NCI-H2029 treated with DMSO at 0.1 percent for 48 hours (cell line): Measurements from ENCODE around the gene IL17D.
"Not testable (repeated sequence)": the region's sequence is repeated elsewhere in the genome, so short reads cannot be mapped to it uniquely, and the experiment has no call there.

Source experiments
- DNase-seq: peaks from one replicate; lab custom pipeline; 2025; lab: John Stamatoyannopoulos, UW

Gene IL17D

DNA sequence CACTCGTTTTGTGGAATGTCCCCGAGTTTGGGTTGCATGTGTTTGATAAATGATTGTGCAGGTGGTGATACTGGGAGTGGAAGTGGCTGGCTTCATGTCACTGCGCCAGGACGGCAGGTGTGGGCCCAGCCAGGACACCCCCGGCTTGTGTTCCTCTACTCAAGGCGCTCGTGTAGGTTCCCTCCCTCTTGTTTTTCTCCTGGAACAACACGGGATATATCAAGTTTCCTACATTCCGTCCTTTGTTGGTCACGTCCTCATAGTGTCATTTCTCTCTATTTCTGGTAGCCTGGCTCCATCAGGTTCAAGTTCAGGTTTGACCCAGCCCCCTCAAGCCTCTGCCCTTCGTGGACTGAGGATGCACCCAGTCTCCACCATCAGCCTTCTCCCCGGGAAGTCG, 16.3 kb downstream of the IL17D start:
- no peak for DNase-seq

DNA sequence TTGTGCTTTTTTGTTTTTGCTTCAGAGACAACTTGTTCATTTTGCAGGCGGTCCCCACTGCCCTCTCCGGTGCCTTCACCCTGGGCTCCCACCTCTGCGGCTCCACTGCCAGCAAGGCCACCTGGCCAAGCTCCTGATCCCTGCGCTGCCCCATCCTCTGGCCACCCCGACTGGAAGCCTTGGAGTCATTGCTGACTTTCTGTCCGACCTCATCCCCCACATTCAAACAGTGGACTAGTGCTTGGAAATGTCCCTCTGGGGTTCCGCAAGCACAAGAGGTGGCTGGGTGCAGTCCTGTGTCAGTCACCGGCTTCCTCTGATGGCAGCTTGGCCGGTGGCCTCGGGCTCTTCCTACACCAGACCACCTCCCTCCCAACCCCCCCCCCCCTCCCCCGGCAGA, 17.0 kb downstream of the IL17D start:
- DNase-seq = no peak

DNA sequence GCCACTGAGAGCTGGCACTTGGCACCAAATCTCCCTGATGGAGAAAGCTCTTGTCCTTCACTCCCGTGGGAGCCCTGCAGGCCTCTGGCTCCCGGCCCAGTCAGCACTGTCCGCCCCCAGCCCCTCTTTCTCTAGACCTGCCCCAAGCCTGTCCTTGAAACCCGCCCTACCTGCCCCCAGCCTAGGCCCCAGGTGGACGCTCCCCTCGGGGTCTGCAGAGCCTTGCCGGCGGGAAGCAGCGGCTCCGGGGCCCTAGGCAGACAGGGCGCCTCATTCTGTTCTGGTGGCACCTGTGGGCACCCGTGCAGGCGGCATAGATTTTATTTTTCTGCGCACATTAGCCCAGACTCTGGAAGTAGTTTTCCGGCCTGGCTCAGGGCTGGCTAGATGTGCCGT, 17.6 kb downstream of the IL17D start:
- no peak for DNase-seq

DNA sequence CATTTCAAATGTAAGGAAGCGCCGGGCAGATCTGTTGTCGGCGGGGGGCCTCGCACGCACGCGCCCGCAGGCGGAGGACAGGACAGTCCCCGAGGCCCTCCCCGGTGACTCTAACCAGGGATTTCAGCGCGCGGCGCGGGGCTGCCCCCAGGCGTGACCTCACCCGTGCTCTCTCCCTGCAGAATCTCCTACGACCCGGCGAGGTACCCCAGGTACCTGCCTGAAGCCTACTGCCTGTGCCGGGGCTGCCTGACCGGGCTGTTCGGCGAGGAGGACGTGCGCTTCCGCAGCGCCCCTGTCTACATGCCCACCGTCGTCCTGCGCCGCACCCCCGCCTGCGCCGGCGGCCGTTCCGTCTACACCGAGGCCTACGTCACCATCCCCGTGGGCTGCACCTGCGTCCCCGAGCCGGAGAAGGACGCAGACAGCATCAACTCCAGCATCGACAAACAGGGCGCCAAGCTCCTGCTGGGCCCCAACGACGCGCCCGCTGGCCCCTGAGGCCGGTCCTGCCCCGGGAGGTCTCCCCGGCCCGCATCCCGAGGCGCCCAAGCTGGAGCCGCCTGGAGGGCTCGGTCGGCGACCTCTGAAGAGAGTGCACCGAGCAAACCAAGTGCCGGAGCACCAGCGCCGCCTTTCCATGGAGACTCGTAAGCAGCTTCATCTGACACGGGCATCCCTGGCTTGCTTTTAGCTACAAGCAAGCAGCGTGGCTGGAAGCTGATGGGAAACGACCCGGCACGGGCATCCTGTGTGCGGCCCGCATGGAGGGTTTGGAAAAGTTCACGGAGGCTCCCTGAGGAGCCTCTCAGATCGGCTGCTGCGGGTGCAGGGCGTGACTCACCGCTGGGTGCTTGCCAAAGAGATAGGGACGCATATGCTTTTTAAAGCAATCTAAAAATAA, 18.2 kb downstream of the IL17D start:
- no peak for DNase-seq

DNA sequence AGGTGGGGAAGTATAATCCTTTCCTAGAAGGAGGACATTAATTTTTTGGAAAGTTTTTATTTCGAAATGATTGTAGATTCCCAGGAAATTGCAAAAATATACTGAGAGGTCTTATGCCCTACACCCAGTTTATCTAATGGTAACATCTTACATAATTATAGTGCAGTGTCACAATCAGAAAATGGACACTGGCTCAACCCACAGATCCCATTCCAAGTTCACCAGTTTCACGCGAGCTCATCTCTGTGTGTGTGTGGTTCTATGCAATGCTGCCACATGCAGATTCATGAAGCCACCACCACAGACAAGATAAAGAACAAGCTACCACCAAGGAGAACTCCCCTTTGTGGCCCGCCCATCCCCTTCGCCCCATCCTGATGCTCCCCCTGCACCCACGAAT, 24.4 kb downstream of the IL17D start:
- no peak for DNase-seq

DNA sequence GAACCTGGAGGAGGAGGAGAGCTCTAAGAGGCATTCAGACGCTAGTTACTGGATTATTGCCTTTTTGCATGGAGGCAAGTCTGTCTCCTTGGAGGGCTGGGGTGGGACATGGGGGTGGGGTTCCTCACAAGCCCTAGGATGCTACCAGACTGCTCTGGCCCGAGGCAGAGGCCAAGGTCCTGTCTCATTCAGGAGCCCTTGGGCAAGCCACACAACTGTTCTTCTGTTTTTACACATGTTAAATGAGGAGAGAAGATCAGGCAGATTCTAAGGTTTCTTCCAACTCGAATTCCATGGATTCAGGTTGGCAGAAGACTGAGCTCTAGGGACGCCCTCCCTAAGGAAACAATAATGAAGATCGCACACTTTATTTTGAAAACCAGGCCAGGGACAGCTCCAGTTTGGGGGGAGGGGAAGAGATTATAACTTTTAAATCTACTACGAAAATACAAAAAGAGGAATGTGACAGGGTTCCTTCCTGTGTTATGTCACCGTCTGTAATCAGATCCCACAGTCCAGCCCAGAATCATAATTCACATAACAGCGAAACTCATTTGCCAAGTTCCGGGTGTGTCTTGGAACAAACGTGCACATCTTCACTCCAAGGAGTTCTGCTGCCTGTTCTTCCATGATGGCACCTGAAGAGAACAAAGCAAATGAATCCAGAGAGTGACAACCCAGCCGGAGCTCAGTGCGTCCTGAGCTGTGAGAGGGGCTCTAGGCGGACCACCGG, 25.2 kb downstream of the IL17D start:
- DNase-seq = no peak

DNA sequence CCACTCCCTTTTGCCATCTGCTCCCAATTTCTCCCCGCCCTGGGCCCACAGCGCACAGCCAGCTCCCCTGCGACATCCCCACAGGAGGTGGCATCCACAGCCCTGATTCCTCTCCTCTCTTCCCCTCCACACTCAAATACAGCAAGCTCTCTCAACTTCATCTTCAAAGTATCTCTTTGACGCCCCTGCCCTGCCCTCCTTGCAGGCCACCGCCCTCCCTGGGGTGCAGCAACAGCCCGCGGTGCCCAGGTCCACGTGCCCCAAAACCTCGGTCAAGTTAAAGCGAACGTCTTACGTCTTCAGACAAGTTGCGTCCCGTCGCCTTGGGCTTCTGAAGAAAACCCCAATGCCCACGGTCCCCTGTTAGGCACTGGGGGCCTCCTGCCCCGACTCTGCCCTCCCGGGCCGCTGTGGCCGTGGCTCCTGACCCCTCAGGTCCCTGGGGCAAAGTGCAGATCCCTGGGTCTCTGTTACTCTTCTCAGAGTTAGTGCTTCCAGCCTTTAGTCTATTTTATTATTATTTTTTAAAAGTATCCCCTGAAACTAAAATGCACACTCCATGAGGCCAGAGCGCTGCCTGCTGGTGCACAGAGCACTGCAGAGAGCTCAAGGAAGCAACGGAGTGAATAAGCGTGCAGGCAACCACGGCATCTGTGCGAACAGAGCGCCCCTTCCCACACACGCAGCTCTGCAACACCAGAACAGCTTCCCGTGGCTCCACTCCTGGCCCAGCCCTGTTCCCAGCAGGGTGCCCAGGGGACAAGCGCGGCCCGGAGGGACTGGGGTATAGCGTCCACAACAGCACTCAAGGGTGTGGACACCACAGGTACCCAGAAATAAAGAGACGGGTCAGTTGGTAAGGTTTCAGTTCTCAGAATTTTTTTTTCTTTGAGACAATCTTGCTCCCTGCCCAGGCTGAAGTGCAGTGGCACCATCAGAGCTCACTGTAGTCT, 26.4 kb downstream of the IL17D start:
- DNase-seq = no peak

DNA sequence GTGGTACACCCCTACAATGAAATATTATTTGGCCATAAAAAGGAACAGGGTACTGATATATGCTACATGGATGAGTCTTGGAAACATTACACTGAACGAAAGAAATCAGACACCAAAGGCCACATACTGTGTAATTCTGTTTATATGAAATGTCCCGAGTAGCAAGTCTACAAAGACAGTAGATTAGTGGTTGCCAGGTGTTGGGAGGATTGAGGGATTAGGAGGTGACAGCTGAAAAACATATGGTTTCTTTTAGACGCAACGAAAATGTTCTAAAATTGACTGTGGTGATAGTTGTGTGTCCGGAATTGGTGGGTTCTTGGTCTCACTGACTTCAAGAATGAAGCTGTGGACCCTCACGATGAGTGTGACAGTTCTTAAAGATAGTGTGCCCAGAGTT, 35.1 kb downstream of the IL17D start:
- DNase-seq = no peak

DNA sequence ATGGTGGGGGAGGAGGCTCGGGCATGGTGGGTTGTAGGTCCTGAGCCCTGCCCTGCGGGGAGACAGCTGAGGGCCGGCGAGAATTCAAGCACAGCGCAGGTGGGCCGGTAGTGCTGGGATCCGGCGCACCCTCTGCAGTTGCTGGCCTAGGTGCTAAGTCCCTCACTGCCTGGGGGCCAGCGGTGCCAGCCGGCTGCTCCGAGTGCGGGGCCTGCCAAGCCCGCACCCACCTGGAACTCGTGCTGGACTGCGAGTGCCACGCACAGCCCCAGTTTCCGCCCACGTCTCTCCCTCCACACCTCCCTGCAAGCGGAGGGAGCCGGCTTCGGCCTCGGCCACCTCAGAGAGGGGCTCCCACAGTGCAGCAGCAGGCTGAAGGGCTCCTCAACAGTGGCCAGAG, 36.5 kb downstream of the IL17D start:
- no peak for DNase-seq

DNA sequence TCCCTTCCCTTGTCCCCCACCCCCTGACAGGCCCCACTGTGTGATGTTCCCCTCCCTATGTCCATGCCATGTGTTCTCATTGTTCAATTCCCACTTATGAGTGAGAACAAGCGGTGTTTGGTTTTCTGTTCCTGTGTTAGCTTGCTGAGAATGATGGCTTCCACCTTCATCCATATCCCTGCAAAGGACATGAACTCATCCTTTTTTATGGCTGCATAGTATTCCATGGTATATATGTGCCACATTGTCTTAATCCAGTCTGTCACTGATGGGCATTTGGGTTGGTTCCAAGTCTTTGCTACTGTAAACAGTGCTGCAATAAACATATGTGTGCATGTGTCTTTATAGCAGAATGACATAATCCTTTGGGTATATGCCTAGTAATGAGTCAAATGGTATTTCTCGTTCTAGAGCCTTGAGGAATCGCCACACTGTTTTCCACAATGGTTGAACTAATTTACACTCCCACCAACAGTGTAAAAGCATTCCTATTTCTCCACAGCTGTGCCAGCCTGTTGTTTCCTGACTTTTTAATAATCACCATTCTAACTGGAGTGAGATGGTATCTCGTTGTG, 40.4 kb downstream of the IL17D start:
- not testable (repeated sequence) for DNase-seq

DNA sequence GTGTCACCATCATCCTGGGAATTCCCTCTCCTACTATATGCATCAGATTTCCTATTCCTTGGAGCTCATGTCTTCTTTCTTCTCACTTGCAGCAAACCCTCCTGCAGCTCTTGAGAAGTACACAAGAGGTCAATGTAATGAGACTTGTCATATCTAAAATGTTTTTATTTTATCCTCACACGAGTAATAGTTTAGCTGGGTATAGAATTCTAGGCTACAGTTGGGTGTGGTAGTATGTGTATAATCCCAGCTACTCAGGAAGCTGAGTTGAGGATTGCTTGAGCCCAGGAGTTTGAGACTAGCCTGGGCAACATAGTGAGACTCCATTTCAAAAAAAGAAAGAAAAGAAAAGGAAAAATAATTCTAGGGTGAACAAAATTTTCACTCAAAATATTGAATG, 45.9 kb downstream of the IL17D start:
- no peak for DNase-seq

DNA sequence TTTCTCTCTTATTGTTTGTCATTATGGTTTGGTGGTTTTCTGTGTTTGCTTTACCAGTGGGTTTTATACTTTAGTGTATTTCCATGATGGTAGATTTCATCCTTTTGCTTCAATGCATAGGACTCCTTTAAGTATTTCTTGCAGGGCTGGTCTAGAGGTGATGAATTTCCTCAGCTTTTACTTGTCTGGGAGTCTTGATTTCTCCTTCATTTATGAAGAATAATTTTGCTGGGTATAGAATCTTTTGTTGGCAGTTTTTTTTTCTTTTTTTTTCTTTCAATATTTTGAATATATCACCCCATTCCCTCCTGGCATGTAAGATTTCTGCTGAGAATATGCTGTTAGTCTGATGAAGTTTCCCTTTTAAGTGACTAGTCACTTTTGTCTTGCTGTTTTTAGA, 50.5 kb downstream of the IL17D start:
- no peak for DNase-seq

DNA sequence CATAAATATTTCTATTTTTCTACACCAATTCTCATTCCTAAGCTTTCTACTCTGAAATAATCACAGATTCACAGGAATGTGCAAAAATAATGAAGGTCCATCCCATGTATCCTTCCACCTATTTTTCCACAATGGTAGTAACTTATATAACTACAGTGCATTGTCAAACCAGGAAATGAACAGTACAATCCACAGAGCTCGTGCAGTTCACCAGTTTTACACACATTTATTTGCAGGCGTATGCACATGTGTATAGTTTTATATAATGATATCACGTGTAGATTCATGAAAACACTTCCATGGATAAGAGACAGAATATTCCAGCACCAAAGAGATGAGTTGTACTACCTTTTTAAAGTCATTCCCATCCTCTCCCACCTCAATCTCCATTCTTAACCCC, 57.4 kb downstream of the IL17D start:
- no peak for DNase-seq

DNA sequence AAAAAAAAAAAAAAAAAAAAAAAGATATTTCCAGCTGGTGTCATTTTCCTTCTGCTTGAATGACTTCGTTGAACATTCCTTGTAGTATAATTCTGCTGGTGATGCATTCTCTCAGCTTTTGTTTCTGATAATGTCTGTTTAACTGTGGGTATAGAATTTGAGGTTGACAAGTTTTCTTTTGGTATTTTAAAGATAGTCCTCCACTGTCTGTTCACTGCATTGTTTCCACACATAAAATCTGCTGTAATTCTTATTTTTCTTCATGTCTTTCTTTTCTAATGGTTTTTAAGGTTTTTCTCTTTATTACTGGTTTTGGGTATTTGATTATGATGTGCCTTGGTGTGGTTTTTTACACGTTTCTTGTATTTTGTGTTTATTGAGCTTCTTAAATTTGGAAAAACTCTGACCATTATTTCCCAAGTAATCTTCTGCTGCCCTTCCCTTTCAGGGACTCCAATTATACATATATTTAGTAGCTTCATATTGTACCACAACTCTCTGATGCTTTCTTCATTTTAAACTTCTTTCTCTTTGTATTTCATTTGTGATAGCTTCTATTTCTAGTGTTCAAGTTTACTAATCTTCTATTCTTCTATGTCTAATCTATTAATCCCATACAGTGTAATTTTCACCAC, 63.9 kb downstream of the IL17D start:
- DNase-seq = no peak

DNA sequence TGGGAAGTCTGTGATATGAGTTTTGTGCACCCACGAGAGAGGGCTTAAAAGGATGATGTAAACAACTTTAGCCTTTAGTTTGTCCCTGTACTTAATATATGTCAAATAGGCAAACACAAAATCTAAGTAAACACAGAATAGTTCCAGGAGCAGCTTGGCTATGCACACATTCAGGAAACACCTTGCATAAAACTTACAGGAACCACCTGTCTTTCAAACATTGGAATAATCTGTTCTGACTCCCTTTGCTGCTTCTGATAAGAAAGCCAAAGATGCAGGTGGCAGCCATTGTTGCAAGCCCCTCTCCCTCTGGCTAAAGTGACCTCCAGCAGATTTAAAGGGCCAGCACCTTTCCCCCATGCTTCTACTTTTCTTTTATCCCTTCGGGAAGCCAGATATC, 65.6 kb downstream of the IL17D start:
- no peak for DNase-seq

DNA sequence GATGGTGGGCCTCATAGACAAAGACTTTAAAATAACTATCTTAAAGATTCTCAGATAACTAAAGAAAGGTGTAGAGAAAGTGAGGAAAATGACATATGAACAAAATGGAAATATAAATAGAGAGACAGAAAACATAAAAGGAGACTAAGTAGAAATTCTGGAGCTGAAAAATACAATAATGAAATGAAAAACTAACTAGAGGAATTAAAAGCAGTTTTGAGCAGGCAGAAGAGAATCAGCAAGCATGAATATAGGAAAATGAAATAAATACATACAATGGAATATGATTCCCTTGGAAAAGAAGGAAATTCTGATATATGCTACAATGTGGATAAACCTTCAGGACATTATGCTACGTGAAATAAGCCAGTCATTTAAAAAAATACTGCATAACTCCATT, 66.3 kb downstream of the IL17D start:
- no peak for DNase-seq
